GM19328 (cell line): ENCODE data around the gene LSM14A.
"Not testable (repeated sequence)": the region's sequence is repeated elsewhere in the genome, so short reads cannot be mapped to it uniquely, and the experiment has no call there.

Source experiments
- ATAC-seq: cut with Tn5 transposase; IDR thresholded peaks from one replicate; pipeline ENCODE4 v1.9.1; 2021; ENCODE audit warnings: mild to moderate bottlenecking, moderate library complexity; ENCODE audit not compliant: unreplicated experiment

LSM14A gene

DNA sequence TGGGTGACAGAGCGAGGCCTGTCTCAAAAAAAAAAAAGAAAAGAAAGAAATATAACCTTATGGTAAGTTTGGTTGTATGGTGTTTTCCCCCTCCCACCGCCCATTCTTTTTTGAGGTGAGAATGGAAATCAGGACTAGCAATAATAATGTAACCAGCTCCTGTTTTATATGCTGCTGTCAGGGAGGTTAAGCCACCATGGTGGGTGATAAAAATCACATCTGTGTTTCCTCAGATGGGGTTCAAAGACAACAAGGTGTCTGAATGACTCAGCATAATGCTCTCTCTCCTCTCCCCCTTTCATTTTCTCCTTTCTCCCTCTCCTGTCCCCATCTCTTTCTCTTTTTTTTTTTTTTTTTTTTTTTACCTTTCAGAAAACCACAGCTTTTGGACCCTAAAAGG lies 53.7 kb downstream of the LSM14A start:
- ATAC-seq, result no peak

DNA sequence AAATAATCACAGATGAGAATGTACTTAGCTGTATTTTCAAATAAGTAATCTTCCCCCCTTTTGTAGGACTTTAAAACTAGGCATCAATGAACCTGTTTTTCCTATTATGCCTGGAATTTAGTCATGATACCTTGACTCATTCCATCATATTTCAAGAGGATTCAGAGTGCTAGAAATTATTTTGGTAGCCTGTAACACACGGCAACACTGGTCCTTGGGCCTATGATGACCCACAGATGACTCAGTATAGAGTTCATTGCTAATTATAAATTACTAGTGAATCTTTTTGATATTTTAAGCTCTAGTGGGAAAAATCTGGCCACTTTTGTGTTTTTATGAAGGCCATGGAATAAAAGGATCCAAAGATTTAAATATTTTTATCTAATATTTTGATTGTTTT lies 56.0 kb downstream of the LSM14A start:
- ATAC-seq, result no peak

DNA sequence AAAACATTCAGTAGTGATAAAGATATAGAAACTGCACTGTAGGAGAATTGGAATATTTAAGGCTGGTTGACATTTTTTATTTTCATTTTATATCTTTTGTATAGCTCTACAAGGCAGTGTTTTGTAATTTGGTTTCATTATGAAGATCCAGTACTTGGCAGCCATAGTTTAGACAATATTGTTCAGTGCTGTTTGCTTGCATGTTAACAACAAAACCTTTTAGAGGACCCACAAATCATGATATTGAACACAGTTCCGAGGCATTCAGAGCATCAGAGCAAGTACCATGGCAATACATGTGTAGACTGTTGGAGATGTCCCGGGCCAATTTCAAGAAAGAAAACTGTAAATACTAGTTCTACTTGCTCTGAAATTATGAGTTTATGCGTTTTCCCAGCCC lies 56.5 kb downstream of the LSM14A start:
- no peak for ATAC-seq

DNA sequence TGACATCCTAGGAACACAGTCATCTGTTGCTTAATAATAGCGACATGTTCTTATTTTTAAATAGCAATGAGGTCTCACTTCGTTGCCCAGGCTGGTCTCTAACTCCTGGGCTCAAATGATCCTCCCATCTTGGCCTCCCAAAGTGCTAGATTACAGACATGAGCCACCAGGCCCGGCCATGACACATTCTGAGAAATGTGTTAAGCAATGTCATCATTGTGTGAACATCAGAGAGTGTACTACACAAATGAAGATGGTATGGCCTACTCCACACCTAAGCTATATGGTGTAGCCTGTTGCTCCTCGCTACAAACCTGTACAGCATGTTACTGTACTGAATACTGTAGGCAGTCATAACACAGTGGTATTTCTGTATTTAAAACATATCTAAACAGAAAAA lies 57.4 kb downstream of the LSM14A start:
- no peak for ATAC-seq

DNA sequence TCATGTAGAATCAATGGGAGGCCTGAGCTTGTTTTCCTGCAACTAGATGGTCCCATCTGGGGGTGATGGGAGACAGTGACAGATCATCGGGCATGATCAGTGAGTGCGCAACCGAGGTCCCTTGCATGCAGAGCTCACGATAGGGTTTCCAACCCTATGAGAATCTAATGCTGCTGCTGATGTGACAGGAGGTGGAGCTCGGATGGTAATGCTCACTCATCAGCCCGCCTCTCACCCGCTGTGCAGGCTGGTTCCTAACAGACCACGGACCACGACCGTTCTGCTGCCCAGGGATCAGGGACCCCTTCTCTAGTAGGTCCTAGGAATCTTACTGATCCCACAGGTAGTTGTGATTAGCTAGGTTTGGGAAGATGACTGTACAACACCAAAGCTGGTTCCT lies 58.5 kb downstream of the LSM14A start:
- no peak for ATAC-seq

DNA sequence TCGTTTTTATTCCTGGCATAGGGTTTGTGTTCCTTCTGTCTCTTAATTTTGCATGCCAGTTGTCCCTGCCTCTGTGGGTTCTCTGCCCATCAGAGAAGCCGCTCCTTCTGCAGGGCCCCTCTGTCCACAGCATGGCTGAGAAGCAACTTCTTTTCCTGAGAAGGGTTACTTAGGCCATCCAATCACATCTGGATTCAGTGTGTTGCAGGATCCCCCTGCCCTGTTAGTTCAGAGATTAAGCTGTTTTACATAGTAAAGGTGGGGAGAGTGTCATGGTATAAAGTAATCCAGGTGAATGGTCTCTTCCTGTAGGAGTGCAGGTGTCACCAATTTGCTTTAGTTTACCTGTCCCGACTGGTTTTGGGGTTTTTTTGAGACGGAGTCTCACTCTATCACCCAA lies 59.1 kb downstream of the LSM14A start:
- no peak for ATAC-seq

DNA sequence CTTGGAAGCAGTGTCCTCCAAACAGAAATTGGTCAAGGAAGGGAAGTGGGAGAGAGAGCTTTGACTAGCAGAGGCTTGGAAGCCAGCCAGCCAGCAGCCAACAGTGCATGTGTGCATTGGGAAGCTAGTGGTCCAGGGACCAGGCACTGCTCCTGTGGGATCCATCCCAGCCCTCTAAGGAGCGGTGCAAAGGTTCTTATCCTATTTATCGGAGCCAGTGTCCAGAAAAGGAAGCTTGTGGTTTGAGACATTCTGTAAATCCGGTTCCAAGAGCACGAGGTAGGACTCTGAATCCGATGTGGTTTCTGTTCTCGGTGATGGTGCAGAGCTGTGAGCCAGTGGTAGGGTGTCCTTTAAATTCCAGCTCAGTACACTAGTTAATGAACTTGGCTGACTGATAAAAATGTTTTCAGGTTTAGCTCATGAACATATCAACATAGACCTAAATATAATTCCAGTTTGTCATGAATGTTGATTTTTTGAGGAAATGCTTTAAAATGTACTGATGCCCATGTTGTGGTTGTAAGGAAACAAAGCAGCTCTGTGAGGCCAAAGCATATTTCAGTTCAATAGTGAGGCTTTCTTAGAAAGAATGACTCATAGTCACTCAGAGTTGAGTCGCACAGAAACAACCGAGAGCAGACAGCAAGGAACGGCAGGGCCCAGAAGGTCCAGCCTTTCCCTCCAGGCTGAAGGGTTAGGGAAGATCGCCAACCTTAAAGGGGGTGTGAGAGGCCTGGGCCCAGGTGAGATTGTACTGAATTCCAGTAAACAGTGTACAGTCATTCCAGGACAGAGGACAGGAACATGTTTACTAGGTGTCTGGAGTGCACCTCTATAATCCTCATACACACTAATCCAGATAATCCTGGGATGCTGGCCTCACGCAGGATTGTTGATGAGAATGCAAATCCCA lies 60.5 kb downstream of the LSM14A start:
- no peak for ATAC-seq

DNA sequence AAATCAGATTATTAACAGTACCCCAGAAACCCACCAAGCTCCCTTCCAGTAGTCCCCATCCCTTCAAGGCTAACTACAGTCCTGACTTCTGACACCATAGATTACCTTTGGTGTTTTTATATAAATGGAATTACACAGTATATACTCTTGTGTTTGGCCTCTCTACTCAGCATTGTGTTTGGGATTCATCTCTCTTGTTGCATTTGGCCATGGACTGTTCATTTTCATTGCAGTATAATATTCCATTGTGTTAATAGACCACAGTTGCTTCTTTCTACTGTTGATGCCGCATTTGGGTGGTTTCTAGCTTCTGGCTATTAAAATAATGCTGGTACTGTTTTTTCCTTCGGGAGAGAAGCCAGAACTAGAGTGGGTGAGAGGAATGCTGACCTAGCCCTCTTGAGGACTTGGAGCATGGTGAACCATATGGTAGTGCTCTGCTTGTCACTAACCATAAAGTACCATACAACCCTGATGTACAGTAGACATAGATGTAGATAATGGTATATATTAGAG lies 63.2 kb downstream of the LSM14A start:
- ATAC-seq, result no peak

DNA sequence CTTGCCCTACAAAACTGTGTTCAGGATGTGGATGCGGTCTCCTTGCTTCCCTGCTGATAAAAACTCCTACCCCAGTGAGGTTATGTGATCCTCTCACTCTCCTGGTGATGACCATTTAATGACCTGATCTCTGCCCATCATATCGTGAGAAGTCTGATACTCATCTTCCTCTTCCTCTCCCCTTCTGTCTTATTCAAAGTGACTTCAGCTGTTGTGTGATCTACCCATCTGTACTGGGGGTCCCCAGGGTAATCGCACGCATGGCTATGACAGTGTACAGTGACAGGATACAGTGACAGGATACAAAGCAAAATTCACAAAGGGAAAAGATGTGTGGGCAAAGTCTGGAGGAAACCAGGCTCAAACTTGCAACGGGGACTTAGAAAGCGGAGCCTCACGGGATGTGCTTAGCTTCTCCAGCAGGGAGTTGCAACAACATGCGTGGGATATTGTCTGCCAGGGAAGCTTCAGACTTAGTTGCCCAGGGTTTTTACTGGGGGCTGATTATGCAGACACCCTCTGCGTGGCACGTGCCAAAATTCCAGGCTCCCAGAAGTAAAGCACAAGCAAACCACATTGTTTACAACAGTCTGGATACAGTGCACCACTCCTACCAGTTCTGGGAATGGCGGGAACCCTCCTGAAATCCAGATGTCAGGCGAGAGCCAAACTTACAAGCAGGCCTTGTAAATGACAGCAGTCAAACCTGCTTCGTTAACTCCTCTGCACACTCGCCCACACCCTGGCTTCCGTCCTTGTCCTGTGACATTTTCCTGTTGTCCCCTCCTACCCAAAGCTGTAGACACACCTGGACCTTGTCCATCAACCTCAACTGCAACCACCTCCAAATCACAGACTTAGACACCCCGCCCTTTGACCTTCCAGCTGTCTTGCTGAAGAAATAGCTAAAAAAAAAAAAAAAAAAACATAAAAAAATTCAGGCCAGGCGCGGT lies 64.0 kb downstream of the LSM14A start:
- no peak for ATAC-seq

DNA sequence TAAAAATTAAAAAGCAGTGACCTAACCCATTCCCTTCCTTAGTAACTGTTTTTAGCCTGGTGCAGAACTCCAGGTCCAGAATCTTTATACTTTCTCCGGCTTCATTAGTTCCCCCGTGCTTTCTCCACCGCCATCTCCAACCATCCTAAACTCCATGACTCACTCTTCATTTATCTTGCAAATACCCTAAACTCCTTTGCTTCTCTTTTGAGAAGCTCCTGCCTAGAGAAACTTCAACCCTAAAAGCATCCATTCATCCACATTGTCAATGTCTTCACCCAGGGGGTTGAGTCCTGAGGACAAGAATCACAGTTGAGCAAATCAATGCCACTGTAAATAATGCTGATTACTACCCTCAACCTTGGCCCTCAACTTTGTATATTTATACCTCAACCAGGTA lies 65.0 kb downstream of the LSM14A start:
- no peak for ATAC-seq

DNA sequence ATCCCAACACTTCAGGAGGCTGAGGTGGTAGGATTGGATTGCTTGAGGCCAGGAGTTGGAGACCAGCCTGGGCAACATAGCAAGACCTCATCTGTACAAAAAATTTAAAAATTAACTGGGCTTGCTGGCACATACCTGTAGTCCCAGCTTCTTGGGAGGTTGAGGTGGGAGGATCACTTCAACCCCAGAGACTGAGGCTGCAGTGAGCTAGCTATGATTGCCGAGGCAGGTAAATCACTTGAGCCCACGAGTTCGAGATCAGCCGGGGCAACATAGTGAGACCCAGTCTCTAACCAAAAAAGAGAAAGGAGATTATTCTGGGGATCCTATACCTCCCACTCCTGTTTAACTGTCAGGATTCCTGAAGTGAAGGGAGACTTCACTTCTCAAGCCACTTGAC lies 65.6 kb downstream of the LSM14A start:
- ATAC-seq, result no peak

DNA sequence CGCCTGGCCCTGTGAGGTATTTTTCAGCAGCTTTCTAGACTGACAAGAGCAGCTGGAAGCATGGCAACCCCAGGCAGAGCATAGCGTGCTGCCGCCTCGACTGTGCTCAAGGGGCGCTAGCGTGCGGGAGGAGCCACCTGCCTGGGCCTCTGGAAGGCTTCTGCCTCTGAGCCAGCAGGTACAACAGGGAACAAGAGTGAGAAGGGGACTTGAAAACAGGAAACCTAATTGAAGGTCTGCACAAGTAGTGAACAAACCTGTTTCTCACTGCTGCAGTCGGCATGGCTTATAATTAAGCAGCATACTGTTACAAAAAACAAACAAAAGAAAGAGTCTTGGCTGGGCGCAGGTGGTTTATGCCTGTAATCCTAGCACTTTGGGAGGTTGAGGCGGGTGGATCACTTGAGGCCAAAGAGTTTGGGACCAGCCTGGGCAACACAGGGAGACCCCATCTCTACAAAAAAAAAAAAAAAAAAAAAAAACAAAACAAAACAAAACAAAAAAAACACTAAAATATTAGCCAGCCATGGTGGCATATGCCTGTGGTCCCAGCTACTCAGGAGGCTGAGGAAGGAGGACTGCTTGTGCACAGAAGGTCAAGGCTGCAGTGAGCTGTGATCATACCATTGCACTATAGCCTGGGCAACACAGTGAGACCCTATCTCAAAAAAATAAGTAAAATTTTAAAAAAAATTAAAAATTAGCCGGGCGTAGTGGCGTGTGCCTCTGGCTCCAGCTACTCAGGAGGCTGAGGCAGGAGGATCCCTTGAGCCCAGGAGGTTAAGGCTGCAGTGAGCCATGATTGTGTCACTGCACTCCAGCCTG lies 69.4 kb downstream of the LSM14A start:
- no peak for ATAC-seq

DNA sequence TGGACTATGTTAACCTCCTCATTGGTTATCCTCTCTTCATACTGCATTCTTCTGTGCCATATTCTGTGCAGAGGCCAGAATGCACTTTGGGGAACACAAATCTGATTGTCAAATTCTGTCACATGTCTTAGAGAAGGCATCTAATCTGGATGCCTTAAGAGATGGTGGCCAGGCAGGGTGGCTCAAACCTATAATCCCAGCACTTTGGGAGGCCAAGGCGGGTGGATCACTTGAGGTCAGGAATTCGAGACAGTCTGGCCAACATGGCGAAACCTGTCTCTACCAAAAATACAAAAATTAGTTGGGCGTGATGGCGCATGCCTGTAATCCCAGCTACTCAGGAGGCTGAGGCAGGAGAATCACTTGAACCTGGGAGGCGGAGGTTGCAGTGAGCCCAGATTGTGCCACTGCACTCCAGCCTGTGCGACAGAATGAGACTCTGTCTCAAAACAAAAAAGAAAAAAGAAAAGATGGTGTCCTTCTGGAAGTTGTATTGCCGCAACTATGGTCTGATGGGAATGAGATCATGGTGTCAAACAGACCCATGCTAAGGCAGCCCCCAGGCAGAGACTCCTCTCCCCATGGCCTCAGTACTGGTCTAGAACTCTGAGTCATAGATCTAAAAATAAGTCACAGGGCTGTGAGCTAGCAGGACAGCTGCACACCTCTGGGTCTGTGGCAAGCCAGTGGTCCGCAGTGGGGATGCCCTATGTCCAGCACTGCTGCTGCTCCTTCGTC lies 71.0 kb downstream of the LSM14A start:
- ATAC-seq, result not testable (repeated sequence)

DNA sequence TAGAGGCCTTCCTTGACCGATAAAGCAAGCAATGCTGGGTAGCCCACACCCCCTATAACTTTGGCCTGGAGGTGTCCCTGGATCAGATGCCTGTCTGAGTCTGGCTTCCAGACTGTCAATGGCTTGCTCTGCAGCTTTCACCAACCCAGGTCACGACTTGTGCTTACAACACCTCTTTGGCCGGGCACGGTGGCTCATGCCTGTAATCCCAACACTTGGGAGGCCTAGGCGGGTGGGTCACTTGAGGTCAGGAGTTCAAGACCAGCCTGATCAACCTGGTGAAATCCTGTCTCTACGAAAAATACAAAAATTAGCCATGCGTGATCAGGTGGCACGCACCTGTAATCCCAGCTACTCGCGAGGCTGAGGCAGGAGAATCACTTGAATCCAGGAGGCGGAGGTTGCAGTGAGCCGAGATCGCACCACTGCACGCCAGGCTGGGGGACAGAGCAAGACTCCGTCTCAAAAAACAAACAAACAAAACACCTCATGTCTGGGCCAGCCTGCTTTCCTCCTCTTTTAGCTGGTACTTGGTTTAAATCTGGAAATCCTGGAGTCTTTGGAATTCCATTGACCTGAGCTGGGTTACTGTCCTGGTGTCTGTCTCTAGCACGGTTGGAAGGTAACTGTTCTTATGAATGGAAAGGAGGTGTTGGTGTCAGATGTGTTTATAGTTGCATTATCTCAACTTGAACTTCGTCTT lies 71.7 kb downstream of the LSM14A start:
- no peak for ATAC-seq

DNA sequence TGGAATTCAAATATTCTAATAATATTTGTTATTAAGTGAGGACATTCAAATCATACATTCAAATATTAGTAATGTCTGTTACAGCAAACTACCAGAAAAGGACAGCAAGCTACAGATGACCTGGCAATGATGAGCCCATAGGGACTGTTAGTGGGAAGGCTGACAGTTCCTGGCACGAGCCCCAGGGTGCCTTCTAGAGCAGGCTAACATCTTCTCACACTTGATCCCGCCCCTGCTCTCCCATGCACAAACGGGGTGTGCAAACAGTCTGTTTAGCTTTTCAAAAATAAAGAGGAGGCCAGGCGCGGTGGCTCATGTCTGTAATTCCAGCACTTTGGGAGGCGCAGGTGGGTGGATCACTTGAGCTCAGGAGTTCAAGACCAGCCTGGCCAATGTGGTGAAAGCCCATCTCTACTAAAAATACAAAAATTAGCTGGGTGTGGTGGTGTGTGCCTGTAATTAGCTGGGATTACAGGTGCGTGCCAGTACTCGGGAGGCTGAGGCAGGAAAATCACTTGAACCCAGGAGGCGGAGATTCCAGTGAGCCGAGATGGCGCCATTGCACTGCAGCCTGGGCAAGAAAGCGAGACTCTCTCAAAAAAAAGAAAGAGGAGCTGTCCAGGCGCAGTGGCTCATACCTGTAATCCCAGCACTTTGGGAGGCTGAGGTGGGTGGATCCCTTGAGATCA lies 72.5 kb downstream of the LSM14A start:
- ATAC-seq, result no peak

DNA sequence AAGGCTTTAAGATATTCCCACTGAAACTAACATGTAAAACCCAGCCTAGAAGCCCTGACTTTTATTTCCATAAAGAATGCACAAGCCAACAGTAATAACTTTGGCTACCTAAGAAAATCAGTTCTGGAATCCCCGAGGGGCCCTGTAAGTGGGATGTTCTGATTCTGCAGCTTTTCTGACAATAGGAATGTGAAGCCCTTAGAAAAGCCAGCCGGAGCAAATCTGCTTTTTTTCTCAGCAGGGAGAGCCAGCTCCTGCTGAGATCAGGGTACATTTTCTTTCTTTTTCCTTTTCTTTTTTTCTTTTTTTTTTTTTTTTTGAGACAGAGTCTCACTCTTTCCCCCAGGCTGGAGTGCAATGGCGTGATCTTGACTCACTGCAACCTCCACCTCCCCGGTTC lies 74.0 kb downstream of the LSM14A start:
- ATAC-seq, result no peak

DNA sequence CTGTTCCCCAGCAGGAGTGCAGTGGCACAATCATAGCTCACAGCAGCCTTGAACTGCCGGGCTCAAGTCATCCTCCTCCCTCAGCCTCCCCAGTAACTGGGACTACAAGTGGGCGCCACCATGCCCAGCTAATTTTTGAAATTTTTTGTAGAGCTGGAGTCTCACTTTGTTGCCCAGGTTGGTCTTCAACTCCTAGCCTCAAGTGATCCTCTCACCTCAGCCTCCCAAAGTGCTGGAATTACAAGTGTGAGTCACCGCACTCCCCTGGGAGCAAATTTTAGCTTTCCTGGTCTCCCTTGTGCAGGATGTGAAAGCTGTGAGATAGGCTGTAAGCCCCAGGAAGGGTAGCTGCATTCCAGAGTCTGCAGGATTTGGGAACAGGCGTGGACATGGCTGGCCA lies 76.6 kb downstream of the LSM14A start:
- ATAC-seq, result no peak

DNA sequence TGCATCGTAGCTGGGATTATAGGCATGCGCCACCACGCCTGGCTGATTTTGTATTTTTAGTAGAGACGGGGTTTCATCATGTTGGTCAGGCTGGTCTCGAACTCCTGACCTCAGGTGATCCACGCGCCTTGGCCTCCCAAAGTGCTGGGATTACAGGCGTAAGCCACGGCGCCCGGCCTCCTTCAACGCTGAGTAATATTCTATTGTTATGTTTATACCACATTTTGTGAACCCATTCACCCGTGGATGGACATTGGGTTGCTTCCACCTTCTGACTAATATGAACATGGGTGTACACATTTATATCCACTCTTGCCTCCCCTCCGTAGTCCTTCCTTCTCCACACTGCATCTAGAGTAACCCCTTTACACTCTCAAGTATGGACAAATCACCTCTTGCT lies 80.9 kb downstream of the LSM14A start:
- not testable (repeated sequence) for ATAC-seq

DNA sequence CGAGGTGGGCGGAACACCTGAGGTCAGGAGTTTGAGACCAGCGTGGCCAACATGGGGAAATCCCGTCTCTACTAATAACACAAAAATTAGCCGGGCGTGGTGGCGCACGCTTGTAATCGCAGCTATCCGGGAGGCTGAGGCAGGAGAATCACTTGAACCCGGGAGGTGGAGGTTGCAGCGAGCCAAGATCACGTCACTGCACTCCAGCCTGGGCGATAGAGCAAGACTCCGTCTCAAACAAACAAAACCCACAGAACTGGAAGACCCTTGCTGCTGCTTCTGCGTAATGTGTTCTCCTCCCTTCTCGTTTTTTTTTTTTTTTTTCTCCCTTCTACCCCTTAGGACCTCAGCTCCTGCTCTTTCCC lies 81.4 kb downstream of the LSM14A start:
- not testable (repeated sequence) for ATAC-seq
